Gastrocnemius medialis (tissue), 4 donors: ENCODE measurements around the gene SNRK.

ENCODE experiments used
- CTCF ChIP-seq, 5 experiments: fragments of 450-650 bp in 3 of 5; fragments of 200-600 bp in 2 of 5; sonication (generic) in 2 of 5; IDR thresholded peaks in 4 of 5; conservative IDR thresholded peaks in 1 of 5; 1 replicate in 4 of 5; 2 replicates in 1 of 5; pipeline ENCODE4 v1.5.1; 2016 to 2019; ENCODE audit warnings: antibody characterized with exemption in 5 of 5, mild to moderate bottlenecking in 3 of 5, moderate library complexity in 3 of 5
- POLR2A ChIP-seq, 2 donors: fragments of 450-650 bp; IDR thresholded peaks; one replicate each; pipeline ENCODE4 v1.6.1; 2017; ENCODE audit warnings: antibody characterized with exemption in 2 of 2, mild to moderate bottlenecking in 2 of 2, moderate library complexity in 2 of 2

- TF ChIP-seq CTCF (IDR thresholded peaks at IDR 0.05 in 4 of 5, conservative IDR thresholded peaks at IDR 0.05 in 1 of 5): no peak
- TF ChIP-seq POLR2A (IDR thresholded peaks at IDR 0.05): no peak
Observed at GRCh38 chr3:43256714-43257461, 29.5 kb upstream of the SNRK start.
